GM18517 (cell line): ENCODE results near the gene FMN2.

Experiments used
- ATAC-seq: cut with Tn5 transposase; IDR thresholded peaks from one replicate; pipeline ENCODE4 v1.9.1; 2021; ENCODE audit warnings: mild to moderate bottlenecking, moderate library complexity; ENCODE audit not compliant: unreplicated experiment

FMN2 gene

GRCh38 chr1:240192851-240193250 is 101.2 kb downstream of the FMN2 start:
- no peak for ATAC-seq

- ATAC-seq: no peak
Observed at GRCh38 chr1:240193679-240194078, 102.0 kb downstream of the FMN2 start.

GRCh38 chr1:240194120-240194519 is 102.4 kb downstream of the FMN2 start:
- ATAC-seq: no peak

GRCh38 chr1:240198376-240198775 is 106.7 kb downstream of the FMN2 start:
- ATAC-seq: no peak

- no peak for ATAC-seq
Observed at GRCh38 chr1:240199758-240200645, 108.3 kb downstream of the FMN2 start.

GRCh38 chr1:240201931-240202330 is 110.2 kb downstream of the FMN2 start:
- ATAC-seq: no peak

GRCh38 chr1:240207073-240207709 is 115.5 kb downstream of the FMN2 start:
- no peak for ATAC-seq

GRCh38 chr1:240210026-240210425 is 118.3 kb downstream of the FMN2 start:
- ATAC-seq: no peak

- ATAC-seq: no peak
Observed at GRCh38 chr1:240212556-240212955, 120.9 kb downstream of the FMN2 start.

- no peak for ATAC-seq
Observed at GRCh38 chr1:240217403-240217802, 125.7 kb downstream of the FMN2 start.

GRCh38 chr1:240219104-240219503 is 127.4 kb downstream of the FMN2 start:
- ATAC-seq: no peak

- ATAC-seq: no peak
Observed at GRCh38 chr1:240226102-240226501, 134.4 kb downstream of the FMN2 start.

- no peak for ATAC-seq
Observed at GRCh38 chr1:240230816-240231215, 139.1 kb downstream of the FMN2 start.

GRCh38 chr1:240232530-240232929 is 140.8 kb downstream of the FMN2 start:
- no peak for ATAC-seq

- no peak for ATAC-seq
Observed at GRCh38 chr1:240234485-240235210, 143.0 kb downstream of the FMN2 start.

GRCh38 chr1:240235521-240236288 is 144.0 kb downstream of the FMN2 start:
- ATAC-seq: no peak

- no peak for ATAC-seq
Observed at GRCh38 chr1:240237305-240237721, 145.6 kb downstream of the FMN2 start.

GRCh38 chr1:240239309-240239708 is 147.6 kb downstream of the FMN2 start:
- ATAC-seq: no peak

GRCh38 chr1:240241278-240241677 is 149.6 kb downstream of the FMN2 start:
- ATAC-seq: no peak

- ATAC-seq: no peak
Observed at GRCh38 chr1:240242601-240243144, 151.0 kb downstream of the FMN2 start.
